Mesenchymal stem cell (in vitro differentiated cells and primary cell): ENCODE data around the gene CCDC51.

Source experiments
- DNase-seq: peaks from one replicate; pipeline ENCODE4 v3.0.0-alpha.2; 2013
- H2AFZ ChIP-seq: one replicate; pipeline ENCODE4 v1.6.1; 2013; ENCODE audit warnings: low read depth, mild to moderate bottlenecking, control low read depth, inconsistent platforms, low read length, moderate library complexity
- H2AK5ac ChIP-seq: 2 replicates; pipeline ENCODE4 v1.6.1; 2013; ENCODE audit warnings: low read length, moderate library complexity, mild to moderate bottlenecking, inconsistent platforms; ENCODE audit not compliant: severe bottlenecking
- H2BK120ac ChIP-seq: one replicate; pipeline ENCODE4 v1.6.1; 2013; ENCODE audit warnings: low read depth, mild to moderate bottlenecking, inconsistent platforms, low read length, moderate library complexity
- H2BK12ac ChIP-seq, 2 experiments: one replicate each; pipeline ENCODE4 v1.6.1; 2013; ENCODE audit warnings: inconsistent platforms in 2 of 2, low read length in 2 of 2, mild to moderate bottlenecking in 2 of 2, moderate library complexity in 2 of 2, control low read depth in 1 of 2
- H2BK15ac ChIP-seq: one replicate; pipeline ENCODE4 v1.6.1; 2013; ENCODE audit warnings: mild to moderate bottlenecking, low read depth, inconsistent platforms; ENCODE audit not compliant: poor library complexity, severe bottlenecking
- H2BK5ac ChIP-seq: 2 replicates; pipeline ENCODE4 v1.6.1; 2013; ENCODE audit warnings: low read depth, mild to moderate bottlenecking, low read length, control low read depth, inconsistent platforms; ENCODE audit not compliant: poor library complexity, severe bottlenecking
- H3K14ac ChIP-seq, 2 experiments: one replicate each; pipeline ENCODE4 v1.6.1; 2013; ENCODE audit warnings: inconsistent platforms in 2 of 2, low read length in 2 of 2, control low read depth in 1 of 2, mild to moderate bottlenecking in 1 of 2, moderate library complexity in 1 of 2
- H3K18ac ChIP-seq, 2 experiments: one replicate each; pipeline ENCODE4 v1.6.1; 2013; ENCODE audit warnings: inconsistent platforms in 2 of 2, low read length in 2 of 2, control low read depth in 1 of 2, low read depth in 1 of 2, mild to moderate bottlenecking in 1 of 2
- H3K23ac ChIP-seq, 2 experiments: one replicate each; pipeline ENCODE4 v1.6.1; 2013; ENCODE audit warnings: inconsistent platforms in 2 of 2, low read length in 2 of 2, mild to moderate bottlenecking in 2 of 2, moderate library complexity in 2 of 2, control low read depth in 1 of 2
- H3K27ac ChIP-seq: 2 replicates; pipeline ENCODE4 v1.5.1; 2013; ENCODE audit warnings: mild to moderate bottlenecking, moderate library complexity, low read length, control low read depth, inconsistent platforms; ENCODE audit not compliant: poor library complexity, severe bottlenecking
- H3K27me3 ChIP-seq, 2 experiments: 2 replicates each; pipeline versions ENCODE4 v1.6.1 to v1.7.0; 2013; ENCODE audit warnings: low read length in 2 of 2, mild to moderate bottlenecking in 2 of 2, moderate library complexity in 2 of 2, control low read depth in 1 of 2, inconsistent platforms in 1 of 2; ENCODE audit not compliant: control insufficient read depth in 1 of 2, insufficient read depth in 1 of 2
- H3K36me3 ChIP-seq, 2 experiments: 2 replicates each; pipeline versions ENCODE4 v1.6.1 to v1.7.0; 2013; ENCODE audit warnings: low read length in 2 of 2, control low read depth in 1 of 2, inconsistent platforms in 1 of 2, low read depth in 1 of 2, mild to moderate bottlenecking in 1 of 2; ENCODE audit not compliant: insufficient read depth in 2 of 2, control insufficient read depth in 1 of 2
- H3K4ac ChIP-seq, 2 experiments: one replicate each; pipeline ENCODE4 v1.6.1; 2013; ENCODE audit warnings: inconsistent platforms in 2 of 2, low read length in 2 of 2, mild to moderate bottlenecking in 2 of 2, moderate library complexity in 2 of 2, control low read depth in 1 of 2, low read depth in 1 of 2
- H3K4me1 ChIP-seq: 2 replicates; pipeline ENCODE4 v1.6.1; 2013; ENCODE audit warnings: low read depth, low read length, control low read depth; ENCODE audit not compliant: control insufficient read depth, insufficient read depth
- H3K4me2 ChIP-seq: 2 replicates; pipeline ENCODE4 v1.6.1; 2013; ENCODE audit warnings: low read length, mild to moderate bottlenecking, inconsistent platforms; ENCODE audit not compliant: poor library complexity, severe bottlenecking
- H3K4me3 ChIP-seq, 2 experiments: 2 replicates each; pipeline versions ENCODE4 v1.5.1 to v1.7.0; 2013; ENCODE audit warnings: low read length in 2 of 2, mild to moderate bottlenecking in 2 of 2, control low read depth in 1 of 2, low read depth in 1 of 2; ENCODE audit not compliant: insufficient read depth in 1 of 2
- H3K79me1 ChIP-seq: replicated peaks from 2 replicates; pipeline ENCODE4 v1.6.1; 2013; ENCODE audit warnings: mild to moderate bottlenecking, control low read depth, low read length, inconsistent platforms; ENCODE audit not compliant: poor library complexity, severe bottlenecking
- H3K9ac ChIP-seq: 2 replicates; pipeline ENCODE4 v1.7.0; 2013; ENCODE audit warnings: mild to moderate bottlenecking, low read length, moderate library complexity
- H3K9me3 ChIP-seq: 2 replicates; pipeline ENCODE4 v1.7.0; 2013; ENCODE audit warnings: mild to moderate bottlenecking, low read length; ENCODE audit not compliant: control insufficient read depth
- H4K8ac ChIP-seq: one replicate; pipeline ENCODE4 v1.6.1; 2013; ENCODE audit warnings: inconsistent platforms, mild to moderate bottlenecking, low read length, moderate library complexity
- H4K91ac ChIP-seq: one replicate; pipeline ENCODE4 v1.6.1; 2013; ENCODE audit warnings: mild to moderate bottlenecking, low read length, inconsistent platforms
- WGBS: methylation state at CpG from one replicate; pipeline ENCODE4 v1.1.7; 2013; ENCODE audit warnings: mixed read lengths; 5-methylcytosine and 5-hydroxymethylcytosine counted together

The CCDC51 gene

DNA sequence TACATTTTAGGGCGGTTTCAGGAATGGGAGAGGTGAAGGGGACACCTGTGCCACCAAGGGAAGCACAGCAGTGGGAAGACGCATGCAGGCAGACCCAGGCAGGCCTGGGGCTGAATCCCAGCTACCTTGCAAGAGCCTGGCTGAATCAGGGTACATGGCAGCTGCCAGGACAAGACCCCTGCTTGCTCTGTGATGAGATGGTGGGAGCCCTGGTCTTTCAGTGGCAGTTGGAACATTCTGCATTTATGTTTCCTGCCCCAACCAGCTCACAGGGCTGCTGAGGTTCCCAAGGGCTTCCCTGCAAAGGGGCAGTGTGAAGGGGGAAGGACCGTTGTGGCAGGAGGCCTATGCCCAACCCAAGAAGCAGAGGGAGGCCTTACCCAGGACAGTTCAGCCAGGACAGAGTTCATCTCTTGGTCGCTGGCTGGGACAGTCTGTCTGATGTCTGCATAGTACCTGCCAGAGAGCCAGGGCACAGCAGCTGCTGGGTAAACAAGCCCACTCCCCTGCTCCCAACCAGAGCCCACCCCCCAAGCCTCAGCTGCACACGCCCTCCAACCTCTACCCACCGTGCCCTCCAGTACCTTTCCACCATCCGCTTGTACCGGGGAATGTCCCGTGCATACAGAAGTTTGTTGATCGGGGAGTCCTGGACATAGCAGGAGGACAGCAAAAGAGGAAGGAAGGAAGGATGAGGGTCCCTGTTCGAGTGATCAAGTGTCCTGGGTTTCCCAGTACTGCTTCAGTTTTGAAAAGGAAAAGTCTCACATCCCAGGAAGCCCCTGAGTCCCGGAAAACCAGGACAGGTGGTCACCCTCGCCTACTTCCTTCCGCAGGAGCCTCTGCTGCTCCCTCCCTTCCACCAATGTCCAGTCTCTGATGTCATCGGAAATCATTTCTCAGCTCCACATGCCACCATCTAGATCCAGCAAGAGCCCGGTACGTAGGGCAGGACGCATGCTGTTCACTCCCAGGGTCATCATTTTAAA is 33.2 kb downstream of the CCDC51 start:
- peaks cover 73 to 91% of the 10 kb centered on the region in 2 experiments for H3K36me3 ChIP-seq
- H3K27ac ChIP-seq: no peak overlapping the region
- H3K4me2 ChIP-seq: no peak overlapping the region
- no peak overlapping the region for H3K4me3 ChIP-seq
- no peak overlapping the region for H3K9ac ChIP-seq
- H3K4ac ChIP-seq: no peak overlapping the region
- H2AK5ac ChIP-seq: no peak overlapping the region
- 92% methylated on average over 17 of the region's 18 CpGs for WGBS
- no peak overlapping the region for H4K91ac ChIP-seq
- H3K4me1 ChIP-seq: peaks cover 3% of the 10 kb centered on the region
- no peak overlapping the region for H4K8ac ChIP-seq
- H3K9me3 ChIP-seq: no peaks in the 10 kb centered on the region
- H2BK5ac ChIP-seq: no peak overlapping the region
- no peaks in the 10 kb centered on the region for H3K27me3 ChIP-seq
- H3K14ac ChIP-seq: no peak overlapping the region
- H2BK15ac ChIP-seq: no peak overlapping the region
- no peak overlapping the region for H2BK120ac ChIP-seq
- H3K18ac ChIP-seq: no peak overlapping the region
- H2AFZ ChIP-seq: no peak overlapping the region
- no peak for DNase-seq
- H3K79me1 ChIP-seq: no peaks in the 10 kb centered on the region
- H2BK12ac ChIP-seq: no peak overlapping the region
- H3K23ac ChIP-seq: no peak overlapping the region

DNA sequence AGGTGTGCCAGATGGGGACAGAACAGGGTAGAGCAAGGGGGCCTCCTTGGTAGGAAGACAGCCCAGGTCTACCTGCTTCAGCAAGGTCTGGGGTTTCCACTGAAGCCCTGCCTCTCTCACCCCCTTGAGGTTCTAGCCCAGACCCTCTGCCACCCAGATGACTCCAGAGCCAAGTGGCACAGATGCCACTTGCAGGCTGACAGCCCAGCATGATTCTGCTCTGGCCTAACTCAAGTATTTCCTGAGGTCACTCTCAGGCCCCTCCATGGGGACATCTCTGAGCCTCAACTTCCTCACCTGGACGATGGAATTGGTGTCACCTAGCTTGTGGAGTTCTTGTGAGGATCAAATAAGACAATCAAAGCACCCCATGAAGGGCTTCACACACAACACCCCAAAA is 33.9 kb downstream of the CCDC51 start:
- Histone ChIP-seq H3K4me2 (no peak overlapping the region), H2BK120ac (no peak overlapping the region)
- 100% methylated on average over 1 of the region's 1 CpG for WGBS

DNA sequence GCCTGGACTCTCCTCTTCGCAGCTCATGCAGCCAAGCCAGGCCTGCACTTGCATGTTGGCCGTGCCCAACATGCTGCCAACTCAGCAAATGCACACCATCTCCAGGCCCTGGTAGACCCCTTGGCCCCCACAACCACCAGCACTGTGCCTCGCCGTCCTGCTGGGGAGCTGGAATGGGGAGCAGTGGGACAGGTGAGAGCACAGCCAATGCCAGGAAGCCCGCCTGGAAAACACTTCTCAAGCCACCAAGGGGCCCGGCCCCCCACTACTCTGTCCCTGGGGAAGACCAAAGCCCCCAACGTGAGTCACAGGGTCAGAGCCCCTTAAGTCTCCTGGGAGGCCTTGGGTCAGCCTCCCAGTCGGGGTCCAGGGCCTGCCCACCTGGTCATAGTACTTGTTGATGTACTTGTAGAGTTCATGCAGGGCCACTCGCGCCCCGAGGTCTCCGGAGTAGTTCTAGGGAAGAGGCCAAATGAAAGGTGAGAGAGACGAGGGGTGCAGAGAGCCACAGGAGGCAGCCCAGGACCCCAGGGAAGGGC is 34.5 kb downstream of the CCDC51 start:
- H2BK120ac ChIP-seq: no peak overlapping the region
- peaks cover 60 to 78% of the 10 kb centered on the region in 2 experiments for H3K36me3 ChIP-seq
- no peak overlapping the region for H4K8ac ChIP-seq
- H2AK5ac ChIP-seq: no peak overlapping the region
- H3K9me3 ChIP-seq: no peaks in the 10 kb centered on the region
- H2BK5ac ChIP-seq: no peak overlapping the region
- no peak overlapping the region for H3K18ac ChIP-seq
- H2BK15ac ChIP-seq: no peak overlapping the region
- peak overlapping the region in 1 of 2 experiments; percentile 23 for H3K23ac ChIP-seq
- no peak overlapping the region for H4K91ac ChIP-seq
- no peaks in the 10 kb centered on the region for H3K27me3 ChIP-seq
- H3K14ac ChIP-seq: no peak overlapping the region
- H3K79me1 ChIP-seq: no peaks in the 10 kb centered on the region
- no peak overlapping the region for H3K4me2 ChIP-seq
- H3K4me3 ChIP-seq: no peak overlapping the region
- H3K27ac ChIP-seq: no peak overlapping the region
- H2AFZ ChIP-seq: no peak overlapping the region
- H3K9ac ChIP-seq: no peak overlapping the region
- H3K4me1 ChIP-seq: peaks cover 6% of the 10 kb centered on the region
- H2BK12ac ChIP-seq: no peak overlapping the region
- 95% methylated on average over 11 of the region's 13 CpGs for WGBS
- H3K4ac ChIP-seq: no peak overlapping the region
- DNase-seq: no peak

More for the DNA sequence above, 33.9 kb downstream of the CCDC51 start:
- H3K9ac ChIP-seq: no peak overlapping the region
- H4K8ac ChIP-seq: no peak overlapping the region
- H3K14ac ChIP-seq: no peak overlapping the region
- H2BK15ac ChIP-seq: no peak overlapping the region
- no peak overlapping the region for H4K91ac ChIP-seq
- no peak overlapping the region for H2AFZ ChIP-seq
- no peak overlapping the region for H3K4me3 ChIP-seq
- no peak overlapping the region for H3K27ac ChIP-seq
- no peaks in the 10 kb centered on the region for H3K79me1 ChIP-seq
- H3K9me3 ChIP-seq: no peaks in the 10 kb centered on the region
- no peaks in the 10 kb centered on the region for H3K27me3 ChIP-seq
- H3K36me3 ChIP-seq: peaks cover 66 to 84% of the 10 kb centered on the region in 2 experiments
- no peak for DNase-seq
- H3K23ac ChIP-seq: no peak overlapping the region
- peaks cover 6% of the 10 kb centered on the region for H3K4me1 ChIP-seq
- H2BK12ac ChIP-seq: no peak overlapping the region
- H2AK5ac ChIP-seq: no peak overlapping the region
- no peak overlapping the region for H2BK5ac ChIP-seq
- H3K4ac ChIP-seq: no peak overlapping the region
- no peak overlapping the region for H3K18ac ChIP-seq
